BJ (cell line): ENCODE results near the gene ZYX. TPM values are rescaled to one million over a fixed set of nuclear protein-coding genes. Genes with fewer than 3 reads are reported as not detected.
"Not testable (repeated sequence)": the region's sequence is repeated elsewhere in the genome, so short reads cannot be mapped to it uniquely, and the experiment has no call there.

Experiments used
- CTCF ChIA-PET: fragments of 350-600 bp; formaldehyde crosslinking; extraction: SDS; loops from one replicate; lab custom pipeline; 2021; ENCODE audit warnings: antibody characterized with exemption, inconsistent platforms; lab: Yijun Ruan, JAX
- POLR2A ChIA-PET: fragments of 300-600 bp; sonication (Branson Sonifier 250); formaldehyde crosslinking; extraction: SDS; loops from one replicate; lab custom pipeline; 2021; ENCODE audit warnings: antibody characterized with exemption; lab: Charles Lee
- DNase-seq: peaks from one replicate; pipeline ENCODE4 v3.0.0-alpha.2; 2011; ENCODE audit warnings: low read depth
- H3K27me3 ChIP-seq: 2 replicates; pipeline ENCODE4 v1.6.0; 2011; ENCODE audit warnings: low read length; ENCODE audit not compliant: control insufficient read depth, insufficient read depth
- H3K36me3 ChIP-seq: 2 replicates; pipeline ENCODE4 v1.5.1; 2011; ENCODE audit warnings: low read length; ENCODE audit not compliant: control insufficient read depth, insufficient read depth
- H3K4me3 ChIP-seq: 2 replicates; pipeline ENCODE4 v1.5.1; 2011; ENCODE audit warnings: low read depth, mild to moderate bottlenecking, control low read depth, low read length
- CTCF ChIP-seq: IDR thresholded peaks from 2 replicates; pipeline ENCODE4 v1.5.1; 2011; ENCODE audit warnings: low read depth, mild to moderate bottlenecking, control low read depth, inconsistent platforms, low read length, moderate library complexity; ENCODE audit not compliant: insufficient read depth
- polyA plus RNA-seq: library from polyadenylated mRNA; depleted of rRNA; stranded (reverse); fragments of >200 nt; gene quantifications from 2 replicates; pipeline ENCODE4 v1.2.3, GENCODE V29; 2011

ZYX gene
- polyA plus RNA-seq, 1 experiment, result 69.9 TPM

DNA sequence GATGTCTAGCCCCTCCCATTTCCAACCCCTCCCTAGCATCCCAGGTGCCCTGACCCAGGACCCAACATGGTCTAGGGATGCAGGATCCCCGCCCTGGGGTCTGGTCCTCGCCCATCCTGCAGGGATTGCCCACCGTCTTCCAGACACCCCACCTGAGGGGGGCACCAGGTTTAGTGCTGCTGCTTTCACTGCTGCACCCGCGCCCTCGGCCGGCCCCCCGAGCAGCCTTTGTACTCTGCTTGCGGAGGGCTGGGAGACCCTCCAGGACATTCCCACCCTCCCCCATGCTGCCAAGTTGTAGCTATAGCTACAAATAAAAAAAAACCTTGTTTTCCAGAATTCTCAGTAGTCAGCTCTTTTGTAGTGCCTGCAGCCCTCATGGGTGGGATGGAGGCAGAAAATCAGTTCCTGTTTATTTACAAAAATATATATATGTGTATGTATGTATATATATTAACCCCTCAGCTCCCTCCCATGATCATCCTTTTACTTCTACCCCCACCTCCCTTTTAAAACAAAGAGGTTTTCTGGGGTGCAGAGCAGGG is 9.7 kb downstream of the ZYX start:
- ChIA-PET POLR2A (no interaction called here), CTCF (interaction anchor here (0.6 to 1.1 kb wide), 4 partner anchors 9 to 36 kb away, joined by 3 to 4 read pairs (median 4); partner anchors contain the start of gene ZYX)
- Histone ChIP-seq H3K36me3 (peaks cover 44% of the 10 kb centered on the region), H3K27me3 (no peaks in the 10 kb centered on the region), H3K4me3 (no peak overlapping the region)
- DNase-seq, result no peak
- no peak for TF ChIP-seq CTCF

- Histone ChIP-seq H3K27me3 (no peaks in the 10 kb centered on the region), H3K36me3 (peaks cover 41% of the 10 kb centered on the region), H3K4me3 (no peak overlapping the region)
- POLR2A ChIA-PET, result interaction anchor here (0.5 to 1.0 kb wide), 3 partner anchors 348 to 930 kb away, joined by 3 to 4 read pairs (median 3); no protein-coding TSS in a partner anchor
- no peak for TF ChIP-seq CTCF
- CTCF ChIA-PET, result interaction anchor here (0.6 to 2.7 kb wide), 7 partner anchors 11 to 151 kb away, joined by 3 to 12 read pairs (median 4); no protein-coding TSS in a partner anchor
- peak; percentile 41 for DNase-seq
These were observed 10.6 kb downstream of the ZYX start for GRCh38 chr7:143391462-143392404.

- H3K27me3 ChIP-seq, DNase-seq, H3K4me3 ChIP-seq: not testable (repeated sequence)
- H3K36me3 ChIP-seq, result peaks cover 38% of the 10 kb centered on the region
- ChIA-PET POLR2A (interaction anchor here (0.5 to 1.0 kb wide), 3 partner anchors 349 to 931 kb away, joined by 3 to 4 read pairs (median 3); no protein-coding TSS in a partner anchor), CTCF (interaction anchor here (0.6 to 2.7 kb wide), 6 partner anchors 8 to 152 kb away, joined by 3 to 12 read pairs (median 6); no protein-coding TSS in a partner anchor)
These were observed 11.3 kb downstream of the ZYX start for GRCh38 chr7:143392427-143392826.

DNA sequence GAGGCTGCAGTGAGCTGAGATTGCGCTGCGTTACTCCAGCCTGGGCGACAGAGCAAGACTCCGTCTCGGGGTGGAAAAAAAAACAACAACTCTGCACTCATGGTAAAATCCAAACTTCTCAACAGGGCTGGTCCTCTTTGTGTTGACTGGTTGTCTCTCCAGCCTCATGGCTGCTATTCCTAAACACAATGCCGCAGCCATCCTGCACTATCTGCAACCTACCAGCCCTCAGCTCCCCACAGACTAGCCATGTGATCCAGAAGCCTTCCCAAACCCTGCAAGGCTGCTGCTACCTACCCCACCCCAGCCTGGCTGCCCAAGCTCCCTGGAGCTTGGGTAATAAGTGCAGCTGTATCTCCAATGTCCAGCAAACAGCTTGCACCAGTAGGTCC is 11.7 kb downstream of the ZYX start:
- DNase-seq, result no peak
- no peaks in the 10 kb centered on the region for H3K27me3 ChIP-seq
- no peak for TF ChIP-seq CTCF
- CTCF ChIA-PET, result interaction anchor here (0.6 to 2.7 kb wide), 6 partner anchors 9 to 152 kb away, joined by 3 to 12 read pairs (median 5); no protein-coding TSS in a partner anchor
- H3K4me3 ChIP-seq, result no peak overlapping the region
- POLR2A ChIA-PET, result no interaction called here
- peaks cover 34% of the 10 kb centered on the region for H3K36me3 ChIP-seq

DNA sequence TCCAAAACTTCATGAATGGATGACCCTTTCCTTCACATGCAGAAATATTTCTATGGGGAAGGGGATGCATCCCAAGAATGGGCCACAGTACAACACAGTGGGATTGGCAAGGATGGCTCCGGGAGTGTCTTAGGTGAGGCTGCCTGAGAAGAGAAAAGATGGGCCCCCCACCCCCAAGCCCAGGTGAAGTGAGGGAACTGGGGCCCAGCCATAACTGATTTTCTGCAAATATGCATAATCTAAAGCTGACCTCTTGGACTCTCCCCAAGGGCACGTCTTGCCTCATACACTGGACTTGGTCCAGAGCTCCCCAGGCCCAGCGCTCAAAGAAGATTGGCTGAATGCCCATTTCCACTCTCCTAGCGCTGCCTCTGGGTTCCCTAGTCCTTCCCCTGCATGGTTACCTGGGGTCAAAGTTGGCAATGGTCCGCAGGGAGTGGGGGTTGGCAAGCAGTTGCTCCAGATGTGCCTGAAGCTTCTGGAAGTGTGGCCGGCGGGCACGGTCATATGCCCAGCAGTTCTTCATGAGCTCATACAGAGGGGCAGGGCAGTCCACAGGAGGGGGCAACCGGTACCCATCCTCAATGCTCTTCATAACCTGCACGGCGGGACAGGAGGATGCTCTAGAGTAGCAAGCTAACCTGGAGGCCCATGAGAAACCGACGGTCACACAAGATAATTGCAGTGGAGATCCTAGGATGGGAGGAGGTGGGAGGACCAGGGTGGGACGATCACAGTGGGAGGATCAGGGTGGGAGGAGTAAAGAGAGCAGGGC is 12.3 kb downstream of the ZYX start:
- POLR2A ChIA-PET, result interaction anchor here (0.5 kb wide), 1 partner anchor 97 kb away, joined by 6 read pairs; no protein-coding TSS in a partner anchor
- Histone ChIP-seq H3K36me3 (peaks cover 29% of the 10 kb centered on the region), H3K27me3 (no peaks in the 10 kb centered on the region), H3K4me3 (no peak overlapping the region)
- DNase-seq, result no peak
- CTCF ChIA-PET, result interaction anchor here (0.7 to 2.7 kb wide), 4 partner anchors 9 to 153 kb away, joined by 3 to 12 read pairs (median 6); no protein-coding TSS in a partner anchor
- no peak for TF ChIP-seq CTCF
